OCI-LY7 (cell line): ENCODE results near the gene ACOX1.

Experiments
- CTCF ChIP-seq: fragments of 200-600 bp; sonication (generic); conservative IDR thresholded peaks from 2 replicates; pipeline ENCODE4 v1.5.1; 2014; ENCODE audit warnings: mild to moderate bottlenecking, antibody characterized with exemption, low read length, moderate library complexity, mixed read lengths
- EZH2phosphoT487 ChIP-seq: fragments of 200-600 bp; sonication (generic); IDR thresholded peaks from 2 replicates; pipeline ENCODE4 v1.6.1; 2018; ENCODE audit warnings: low read depth, borderline replicate concordance, mild to moderate bottlenecking, mixed run types, antibody characterized with exemption, low read length, moderate library complexity, mixed read lengths

GRCh38 chr17:75950855-75951554 lies 28.0 kb downstream of the ACOX1 start:
- TF ChIP-seq CTCF (no peak), EZH2phosphoT487 (no peak)
